ENCODE results near the gene USP54. TPM values are rescaled to one million over a fixed set of nuclear protein-coding genes. Genes with fewer than 3 reads are reported as not detected.

Gene USP54
- polyA plus RNA-seq, 1 of the 3 experiments (the other 2 are of a cell fraction) = 6.5 TPM

DNA sequence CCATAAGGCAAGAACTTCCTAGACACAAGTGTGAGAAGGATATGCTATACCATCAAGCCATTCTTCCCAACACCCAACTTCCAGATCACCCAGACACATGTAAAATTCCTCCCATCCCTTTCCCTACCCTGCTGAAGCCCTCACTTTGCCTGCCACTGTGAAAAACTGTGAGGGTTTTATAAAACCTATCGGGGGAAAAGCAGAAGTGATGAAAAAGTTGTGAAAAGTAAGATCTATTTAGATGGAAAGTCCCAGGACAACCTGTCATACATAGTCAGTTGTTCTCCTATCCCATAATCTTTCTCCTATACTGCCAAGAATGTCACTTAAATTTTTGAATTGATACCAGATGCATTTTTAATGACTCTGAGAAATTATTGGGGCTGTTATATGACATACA is 56.3 kb downstream of the USP54 start:
- no peak for DNase-seq
- no peak for TF ChIP-seq NFIC (IDR thresholded peaks at IDR 0.05; ENCODE audit: borderline replicate concordance)
- TF ChIP-seq, protein P1, sequence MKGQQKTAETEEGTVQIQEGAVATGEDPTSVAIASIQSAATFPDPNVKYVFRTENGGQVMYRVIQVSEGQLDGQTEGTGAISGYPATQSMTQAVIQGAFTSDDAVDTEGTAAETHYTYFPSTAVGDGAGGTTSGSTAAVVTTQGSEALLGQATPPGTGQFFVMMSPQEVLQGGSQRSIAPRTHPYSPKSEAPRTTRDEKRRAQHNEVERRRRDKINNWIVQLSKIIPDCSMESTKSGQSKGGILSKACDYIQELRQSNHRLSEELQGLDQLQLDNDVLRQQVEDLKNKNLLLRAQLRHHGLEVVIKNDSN (IDR thresholded peaks at IDR 0.05; ENCODE audit: borderline replicate concordance, low read depth) = no peak
- no peaks in the 10 kb centered on the region for H3K9me3 ChIP-seq
- H3K9me2 ChIP-seq = no peaks in the 10 kb centered on the region
- H3K27ac ChIP-seq (ENCODE audit: low read depth in 2 of 2, low read length in 1 of 2) = no peak overlapping the region
- no peaks in the 10 kb centered on the region for H3K27me3 ChIP-seq (ENCODE audit: insufficient read depth)
- H3F3A ChIP-seq (replicated peaks; ENCODE audit: insufficient read depth) = no peaks in the 10 kb centered on the region
- no peak overlapping the region for H3K4me3 ChIP-seq (ENCODE audit: low read depth in 2 of 2, low read length in 1 of 2)
- POLR2A ChIA-PET = no interaction called here
- H4K20me1 ChIP-seq (ENCODE audit: insufficient read depth) = no peaks in the 10 kb centered on the region
- H3K36me3 ChIP-seq (replicated peaks in 1 of 2; ENCODE audit: control insufficient read depth in 1 of 2, insufficient read depth in 2 of 2, low read length in 1 of 2) = peaks cover 0 to 5% of the 10 kb centered on the region in 2 experiments
- no peaks in the 10 kb centered on the region for H3K4me1 ChIP-seq (ENCODE audit: control insufficient read depth in 1 of 2, insufficient read depth in 2 of 2, low read depth in 1 of 2, low read length in 1 of 2)
- H3K79me2 ChIP-seq (ENCODE audit: insufficient read depth) = no peaks in the 10 kb centered on the region
- CTCF ChIA-PET = interaction anchor here (1.5 kb wide), 1 partner anchor 109 kb away, joined by 5 read pairs; no protein-coding TSS in a partner anchor
- no peak overlapping the region for H3K4me2 ChIP-seq
- H2AFZ ChIP-seq (ENCODE audit: low read depth) = no peak overlapping the region
- no peak overlapping the region for H3K9ac ChIP-seq
- 86% methylated on average over 1 of the region's 1 CpG for WGBS (ENCODE audit: low lambda C conversion rate)

GRCh38 chr10:73529089-73529832 is 61.9 kb downstream of the USP54 start:
- H3K79me2 ChIP-seq (ENCODE audit: insufficient read depth) = no peaks in the 10 kb centered on the region
- peaks cover 7 to 10% of the 10 kb centered on the region in 2 experiments for H3K36me3 ChIP-seq (replicated peaks in 1 of 2; ENCODE audit: control insufficient read depth in 1 of 2, insufficient read depth in 2 of 2, low read length in 1 of 2)
- H3K9me2 ChIP-seq = no peaks in the 10 kb centered on the region
- H3K4me3 ChIP-seq (ENCODE audit: low read depth in 2 of 2, low read length in 1 of 2) = no peak overlapping the region; a peak in 1 of 4 replicates
- H2AFZ ChIP-seq (ENCODE audit: low read depth) = no peak overlapping the region
- no peaks in the 10 kb centered on the region for H3K27me3 ChIP-seq (ENCODE audit: insufficient read depth)
- H3K27ac ChIP-seq (ENCODE audit: low read depth in 2 of 2, low read length in 1 of 2) = no peak overlapping the region
- H3K9ac ChIP-seq = no peak overlapping the region
- WGBS (ENCODE audit: low lambda C conversion rate) = 96% methylated on average over 5 of the region's 5 CpGs
- H3K4me2 ChIP-seq = no peak overlapping the region
- ChIA-PET POLR2A (no interaction called here), CTCF (interaction anchor here (0.6 to 6.3 kb wide), 35 partner anchors 9 to 636 kb away, joined by 3 to 216 read pairs (median 4); partner anchors contain the start of genes MYOZ1, PPP3CB and USP54)
- no peaks in the 10 kb centered on the region for H3F3A ChIP-seq (replicated peaks; ENCODE audit: insufficient read depth)
- H3K9me3 ChIP-seq = no peaks in the 10 kb centered on the region
- DNase-seq = peak; percentile 75
- no peaks in the 10 kb centered on the region for H3K4me1 ChIP-seq (ENCODE audit: control insufficient read depth in 1 of 2, insufficient read depth in 2 of 2, low read depth in 1 of 2, low read length in 1 of 2)
- H4K20me1 ChIP-seq (ENCODE audit: insufficient read depth) = no peaks in the 10 kb centered on the region
- TF ChIP-seq GABPA (IDR thresholded peaks at IDR 0.05; ENCODE audit: low read depth) = no peak
- no peak for TF ChIP-seq RXRA (IDR thresholded peaks at IDR 0.05; ENCODE audit: borderline replicate concordance, low read depth)
- TF ChIP-seq TAF1 (IDR thresholded peaks at IDR 0.05; ENCODE audit: borderline replicate concordance, low read depth, low read length) = no peak
- peak; percentile 91 for TF ChIP-seq CTCF (IDR thresholded peaks at IDR 0.05)
- TF ChIP-seq MXI1 (IDR thresholded peaks at IDR 0.05; ENCODE audit: low read depth, low read length) = no peak
- no peak for TF ChIP-seq EZH2phosphoT487 (IDR thresholded peaks at IDR 0.05; ENCODE audit: borderline replicate concordance, low read depth)
- TF ChIP-seq RAD21 (IDR thresholded peaks at IDR 0.05; ENCODE audit: low read length) = peak; percentile 95
- TF ChIP-seq, protein P2, sequence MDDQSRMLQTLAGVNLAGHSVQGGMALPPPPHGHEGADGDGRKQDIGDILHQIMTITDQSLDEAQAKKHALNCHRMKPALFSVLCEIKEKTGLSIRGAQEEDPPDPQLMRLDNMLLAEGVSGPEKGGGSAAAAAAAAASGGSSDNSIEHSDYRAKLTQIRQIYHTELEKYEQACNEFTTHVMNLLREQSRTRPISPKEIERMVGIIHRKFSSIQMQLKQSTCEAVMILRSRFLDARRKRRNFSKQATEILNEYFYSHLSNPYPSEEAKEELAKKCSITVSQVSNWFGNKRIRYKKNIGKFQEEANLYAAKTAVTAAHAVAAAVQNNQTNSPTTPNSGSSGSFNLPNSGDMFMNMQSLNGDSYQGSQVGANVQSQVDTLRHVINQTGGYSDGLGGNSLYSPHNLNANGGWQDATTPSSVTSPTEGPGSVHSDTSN (IDR thresholded peaks at IDR 0.05) = no peak
- TF ChIP-seq RCOR1 (IDR thresholded peaks at IDR 0.05; ENCODE audit: low read length) = no peak
- TF ChIP-seq NFIC (IDR thresholded peaks at IDR 0.05; ENCODE audit: borderline replicate concordance) = no peak
- TF ChIP-seq NRF1 (IDR thresholded peaks at IDR 0.05; ENCODE audit: low read depth, low read length) = no peak
- no peak for TF ChIP-seq REST (IDR thresholded peaks at IDR 0.05; ENCODE audit: low read depth, low read length)
- TF ChIP-seq RFX5 (IDR thresholded peaks at IDR 0.05; ENCODE audit: low read length) = no peak
- no peak for TF ChIP-seq MEF2A (IDR thresholded peaks at IDR 0.05; ENCODE audit: borderline replicate concordance, low read depth)
- TF ChIP-seq, protein P3, sequence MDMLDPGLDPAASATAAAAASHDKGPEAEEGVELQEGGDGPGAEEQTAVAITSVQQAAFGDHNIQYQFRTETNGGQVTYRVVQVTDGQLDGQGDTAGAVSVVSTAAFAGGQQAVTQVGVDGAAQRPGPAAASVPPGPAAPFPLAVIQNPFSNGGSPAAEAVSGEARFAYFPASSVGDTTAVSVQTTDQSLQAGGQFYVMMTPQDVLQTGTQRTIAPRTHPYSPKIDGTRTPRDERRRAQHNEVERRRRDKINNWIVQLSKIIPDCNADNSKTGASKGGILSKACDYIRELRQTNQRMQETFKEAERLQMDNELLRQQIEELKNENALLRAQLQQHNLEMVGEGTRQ (IDR thresholded peaks at IDR 0.05; ENCODE audit: borderline replicate concordance, low read depth, low read length) = no peak
- TF ChIP-seq ELF1 (IDR thresholded peaks at IDR 0.05) = no peak
- no peak for TF ChIP-seq TCF12 (IDR thresholded peaks at IDR 0.05)
- peak; percentile 94 for TF ChIP-seq SMC3 (IDR thresholded peaks at IDR 0.05; ENCODE audit: low read depth, low read length)
